ENCODE measurements around the gene PRKD2. TPM values are rescaled to one million over a fixed set of nuclear protein-coding genes. Genes with fewer than 3 reads are reported as not detected.

Gene PRKD2
- total RNA-seq (2021) = 45.1 and 60.3 TPM in 2 replicates
- Bru-seq, nascent RNA = percentile 49 among the genes with signal in this experiment
- percentile 57 among the genes with signal in this experiment for BruChase-seq, experiment 1, labeled RNA remaining after a 2-hour chase
- BruChase-seq, experiment 2, labeled RNA remaining after a 6-hour chase = percentile 65 among the genes with signal in this experiment
- long read RNA-seq, transcript PRKD2-214 (17 exons, 2,923 nt) = minor isoform, 5 of 47 reads
- long read RNA-seq, transcript PRKD2-209 (10 exons, 1,682 nt) = minor isoform, 5 of 47 reads
- long read RNA-seq, transcript PRKD2-201 (18 exons, 3,070 nt) = major isoform, 16 of 47 reads
- long read RNA-seq, partial matches to known transcripts = 8 of 47 reads
- long read RNA-seq, other reads (novel, unspliced or antisense) = 9 of 47 reads

GRCh38 chr19:46717034-46717715 is at the start of gene PRKD2:
TSS of gene PRKD2 (minus strand) at chr19:46717114. CDS start at chr19:46716370, 744 bp downstream.
- peaks cover 18% of the 10 kb centered on the region for H3K36me3 ChIP-seq (ENCODE audit: insufficient read depth, low read length, poor library complexity, severe bottlenecking)
- H3K27me3 ChIP-seq (replicated peaks; ENCODE audit: insufficient read depth, low read depth, low read length, poor library complexity) = no peaks in the 10 kb centered on the region
- H3K4me1 ChIP-seq (ENCODE audit: insufficient read depth, low read length, poor library complexity, severe bottlenecking) = peaks cover 20% of the 10 kb centered on the region
- H3K27ac ChIP-seq (ENCODE audit: low read depth, low read length, poor library complexity, severe bottlenecking) = peak within 1 kb of the TSS; percentile 80
- no TSS peak for BruUV-seq (replicated peaks)
- no peaks in the 10 kb centered on the region for H3K9me3 ChIP-seq (ENCODE audit: low read depth, low read length, poor library complexity, severe bottlenecking)
- intact Hi-C loops (cut with micrococcal nuclease; ENCODE audit: unreplicated experiment) = no loop called here
- DNase-seq (ENCODE audit: low spot score) = peak; percentile 86
- TF ChIP-seq CTCF (conservative IDR thresholded peaks at IDR 0.05; ENCODE audit: low read depth, low read length) (no peak), EZH2 (IDR thresholded peaks at IDR 0.05; ENCODE audit: borderline replicate concordance, low read depth, low read length, poor library complexity, severe bottlenecking) (no peak)
- ChIA-PET CTCF (interaction anchor here (0.6 to 1.0 kb wide), 3 partner anchors 105 to 1195 kb away, joined by 3 to 6 read pairs (median 3); no protein-coding TSS in a partner anchor), POLR2A (ENCODE audit: low non-redundant PET) (interaction anchor here (0.6 kb wide), 1 partner anchor 396 kb away, joined by 6 read pairs; no protein-coding TSS in a partner anchor)
- H3K4me3 ChIP-seq (ENCODE audit: low read depth, low read length, poor library complexity, severe bottlenecking) = peak within 1 kb of the TSS; percentile 73

GRCh38 chr19:46764817-46765291 is 47.9 kb upstream of the PRKD2 start:
- H3K27me3 ChIP-seq (replicated peaks; ENCODE audit: insufficient read depth, low read depth, low read length, poor library complexity) = no peaks in the 10 kb centered on the region
- no peaks in the 10 kb centered on the region for H3K4me1 ChIP-seq (ENCODE audit: insufficient read depth, low read length, poor library complexity, severe bottlenecking)
- no peaks in the 10 kb centered on the region for H3K9me3 ChIP-seq (ENCODE audit: low read depth, low read length, poor library complexity, severe bottlenecking)
- CTCF ChIA-PET = interaction anchor here (0.7 kb wide), 2 partner anchors 11 to 55 kb away, joined by 6 to 8 read pairs; no protein-coding TSS in a partner anchor
- no peaks in the 10 kb centered on the region for H3K36me3 ChIP-seq (ENCODE audit: insufficient read depth, low read length, poor library complexity, severe bottlenecking)
- TF ChIP-seq EZH2 (IDR thresholded peaks at IDR 0.05; ENCODE audit: borderline replicate concordance, low read depth, low read length, poor library complexity, severe bottlenecking) = no peak
- no peak for TF ChIP-seq CTCF (conservative IDR thresholded peaks at IDR 0.05; ENCODE audit: low read depth, low read length)
- no TSS peak for BruUV-seq (replicated peaks)
- POLR2A ChIA-PET (ENCODE audit: low non-redundant PET) = interaction anchor here (0.6 to 0.7 kb wide), 2 partner anchors 42 to 923 kb away, joined by 4 to 10 read pairs; no protein-coding TSS in a partner anchor
- intact Hi-C loops (cut with micrococcal nuclease; ENCODE audit: unreplicated experiment) = no loop called here
- no peak for DNase-seq (ENCODE audit: low spot score)
- no peak overlapping the region for H3K27ac ChIP-seq (ENCODE audit: low read depth, low read length, poor library complexity, severe bottlenecking)
- H3K4me3 ChIP-seq (ENCODE audit: low read depth, low read length, poor library complexity, severe bottlenecking) = no peak overlapping the region

- no TSS peak for BruUV-seq (replicated peaks)
- ChIA-PET POLR2A (ENCODE audit: low non-redundant PET) (no interaction called here), CTCF (no interaction called here)
- no peak for DNase-seq (ENCODE audit: low spot score)
- Histone ChIP-seq H3K4me3 (ENCODE audit: low read depth, low read length, poor library complexity, severe bottlenecking) (no peak overlapping the region), H3K36me3 (ENCODE audit: insufficient read depth, low read length, poor library complexity, severe bottlenecking) (no peaks in the 10 kb centered on the region), H3K9me3 (ENCODE audit: low read depth, low read length, poor library complexity, severe bottlenecking) (no peaks in the 10 kb centered on the region), H3K4me1 (ENCODE audit: insufficient read depth, low read length, poor library complexity, severe bottlenecking) (no peaks in the 10 kb centered on the region), H3K27me3 (replicated peaks; ENCODE audit: insufficient read depth, low read depth, low read length, poor library complexity) (no peaks in the 10 kb centered on the region), H3K27ac (ENCODE audit: low read depth, low read length, poor library complexity, severe bottlenecking) (no peak overlapping the region)
- TF ChIP-seq CTCF (conservative IDR thresholded peaks at IDR 0.05; ENCODE audit: low read depth, low read length) = no peak
- no peak for TF ChIP-seq EZH2 (IDR thresholded peaks at IDR 0.05; ENCODE audit: borderline replicate concordance, low read depth, low read length, poor library complexity, severe bottlenecking)
- intact Hi-C loops (cut with micrococcal nuclease; ENCODE audit: unreplicated experiment) = no loop called here
Observed at GRCh38 chr19:46762245-46762890, 45.5 kb upstream of the PRKD2 start.

Data from A673 (cell line).